K562 (cell line): ENCODE data around the gene GAB2. TPM values are rescaled to one million over a fixed set of nuclear protein-coding genes. Genes with fewer than 3 reads are reported as not detected.
A peak's percentile ranks its signal among the peaks of the same experiment; 100 is the strongest.

Experiments used
- ARID3B ChIP-seq: fragments of 250-450 bp; sonication (Bioruptor Pico); IDR thresholded peaks from 2 replicates; pipeline ENCODE4 v1.4.0; 2020; ENCODE audit warnings: borderline replicate concordance
- FIP1L1 ChIP-seq: fragments of 200-400 bp; formaldehyde crosslinking; IDR thresholded peaks from 2 replicates; pipeline ENCODE4 v1.6.1; 2018; ENCODE audit warnings: mild to moderate bottlenecking, low read depth, low read length; ENCODE audit not compliant: poor library complexity, severe bottlenecking
- ILK ChIP-seq: fragments of 450-650 bp; IDR thresholded peaks from 2 replicates; pipeline ENCODE4 v1.6.1; 2016; ENCODE audit warnings: missing genetic modification characterization, low read depth, mild to moderate bottlenecking, missing compliant biosample characterization, moderate library complexity, borderline replicate concordance
- KDM4B ChIP-seq, 2 experiments: fragments of 450-650 bp in 1 of 2; sonication (generic) in 1 of 2; IDR thresholded peaks; 2 replicates each; pipeline ENCODE4 v1.6.1; 2016 to 2017; ENCODE audit warnings: borderline replicate concordance in 2 of 2, antibody characterized with exemption in 1 of 2, low read depth in 1 of 2, mild to moderate bottlenecking in 1 of 2
- MXI1 ChIP-seq: IDR thresholded peaks from 2 replicates; pipeline ENCODE4 v1.6.1; 2011; ENCODE audit warnings: low read depth, mild to moderate bottlenecking, improper control_type of control experiment, low read length
- NFE2 ChIP-seq: IDR thresholded peaks from 2 replicates; pipeline ENCODE4 v1.6.1; 2014; ENCODE audit warnings: antibody characterized with exemption, low read depth
- PATZ1 ChIP-seq: fragments of 250-450 bp; sonication (Bioruptor Pico); IDR thresholded peaks from 2 replicates; pipeline ENCODE4 v1.5.0; 2020; ENCODE audit warnings: mild to moderate bottlenecking, borderline replicate concordance
- PML ChIP-seq: IDR thresholded peaks from 2 replicates; pipeline ENCODE4 v1.6.1; 2012; ENCODE audit warnings: low read length, inconsistent platforms
- RBBP5 ChIP-seq: fragments of 200-600 bp; sonication (generic); IDR thresholded peaks from 2 replicates; pipeline ENCODE4 v1.6.1; 2012; ENCODE audit warnings: borderline replicate concordance, mild to moderate bottlenecking, low read length, control low read depth, inconsistent platforms; ENCODE audit not compliant: insufficient read depth, poor library complexity, severe bottlenecking
- SNIP1 ChIP-seq: fragments of 450-650 bp; IDR thresholded peaks from 2 replicates; pipeline ENCODE4 v1.7.1; 2017; ENCODE audit warnings: low read depth, mild to moderate bottlenecking
- U2AF1 ChIP-seq: fragments of 200-400 bp; formaldehyde crosslinking; optimal IDR thresholded peaks from 2 replicates; pipeline ENCODE3; 2017; ENCODE audit warnings: mild to moderate bottlenecking, low read depth, low read length, moderate library complexity
- ZNF589 ChIP-seq: fragments of 200-800 bp; sonication (Bioruptor generic); IDR thresholded peaks from 2 replicates; pipeline ENCODE4 v1.6.1; 2016; ENCODE audit warnings: low read depth, missing genetic modification characterization, missing compliant biosample characterization
- ZNF766 ChIP-seq: fragments of 200-800 bp; sonication (Bioruptor generic); conservative IDR thresholded peaks from 2 replicates; pipeline ENCODE4 v1.6.1; 2016; ENCODE audit warnings: missing genetic modification characterization, missing compliant biosample characterization
- polyA plus RNA-seq, 8 experiments: library from polyadenylated mRNA; depleted of rRNA in 4 of 8; stranded (reverse) in 5 of 8; unstranded in 3 of 8; fragments of >200 nt; fragmentation: Nextera tagmentation in 2 of 8; fragmentation: Illumina TruSeq in 1 of 8; extraction: Ambion mirVana in 2 of 8; extraction: Trizol in 1 of 8; gene quantifications; 2 replicates each; pipeline versions ENCODE4 v1.2.1 to v1.2.3, GENCODE V29; 2011 to 2014; ENCODE audit warnings: inconsistent platforms in 1 of 8, missing spikeins in 1 of 8
- total RNA-seq, 7 experiments: library from RNA; depleted of rRNA in 6 of 7; stranded (reverse); fragments of >200 nt in 6 of 7; fragmentation: Illumina TruSeq in 2 of 7; extraction: Trizol in 2 of 7; gene quantifications; 2 replicates each; pipeline versions ENCODE4 v1.2.1 to v1.2.3, GENCODE V29; 2011 to 2021; ENCODE audit warnings: low replicate concordance in 1 of 7
- TF ChIP-seq, protein P1 (sequence below), 3 experiments: fragments of 200-800 bp in 1 of 3; fragments of 250-450 bp in 1 of 3; fragments of 450-650 bp in 1 of 3; sonication (Bioruptor Pico) in 1 of 3; sonication (Bioruptor generic) in 1 of 3; formaldehyde crosslinking in 1 of 3; IDR thresholded peaks; 2 replicates each; pipeline versions ENCODE4 v1.6.1 to v1.8.0; 2016 to 2022; ENCODE audit warnings: mild to moderate bottlenecking in 2 of 3, missing genetic modification characterization in 2 of 3, missing compliant biosample characterization in 1 of 3, moderate library complexity in 1 of 3
- TF ChIP-seq, protein P2 (sequence below): sonication (generic); formaldehyde crosslinking; IDR thresholded peaks from 2 replicates; pipeline ENCODE4 v1.8.0; 2022; ENCODE audit warnings: mild to moderate bottlenecking, low read depth, missing genetic modification reagents

The GAB2 gene
- total and polyA plus RNA-seq, 9 of the 15 experiments (the other 6 are each of a cell fraction or from before 2014, with no cell fraction given), result 2.3 to 35.2 (median 16.1) TPM

DNA sequence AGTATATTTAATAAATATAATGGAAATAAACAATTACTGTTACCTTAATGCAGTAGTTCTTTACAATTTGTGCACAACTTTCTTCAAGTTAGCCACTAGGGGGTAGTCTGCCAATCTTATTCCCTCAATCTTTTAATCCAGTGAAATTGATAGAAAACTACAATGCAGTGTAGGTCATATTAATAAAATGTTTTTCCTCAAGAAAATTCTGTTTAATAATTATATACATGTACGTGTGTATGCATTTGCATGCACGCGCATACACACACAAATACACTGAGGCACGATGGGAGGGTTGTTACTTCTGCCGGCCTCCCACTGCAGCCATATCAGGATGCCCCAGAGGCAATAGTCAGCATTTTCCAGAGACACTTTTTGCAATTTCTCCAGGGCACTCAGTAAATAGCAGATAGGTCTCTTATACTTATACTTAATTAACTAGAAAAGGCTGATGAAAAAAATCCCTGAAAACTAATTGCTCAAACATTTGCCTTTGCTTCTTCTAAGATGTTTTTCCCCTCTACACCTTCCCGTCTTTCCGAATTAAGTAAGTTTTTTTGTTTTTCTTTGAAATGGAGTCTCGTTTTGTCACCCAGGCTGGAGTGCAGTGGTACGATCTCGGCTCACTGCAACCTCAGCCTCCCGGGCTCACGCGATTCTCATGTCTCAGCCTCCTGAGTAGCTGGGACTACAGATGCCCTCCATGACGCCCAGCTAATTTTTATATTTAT is 3.1 kb downstream of the GAB2 start (continued):
- TF ChIP-seq ZNF766 (CRISPR knock-in tag) (no peak; the same call in 1 of the 2 replicates), MXI1 (no peak), NFE2 (peak; percentile 65; the same call in 1 of the 2 replicates), FIP1L1 (no peak), RBBP5 (no peak), SNIP1 (no peak), ARID3B (CRISPR knock-in tag) (no peak), PML (no peak), KDM4B (IDR thresholded peaks at IDR 0.05; ENCODE audit: borderline replicate concordance in 2 of 2, low read depth in 1 of 2) (no peak), ZNF589 (CRISPR knock-in tag) (no peak), ILK (no peak), PATZ1 (CRISPR knock-in tag) (no peak), U2AF1 (no peak)
- TF ChIP-seq, protein P1, sequence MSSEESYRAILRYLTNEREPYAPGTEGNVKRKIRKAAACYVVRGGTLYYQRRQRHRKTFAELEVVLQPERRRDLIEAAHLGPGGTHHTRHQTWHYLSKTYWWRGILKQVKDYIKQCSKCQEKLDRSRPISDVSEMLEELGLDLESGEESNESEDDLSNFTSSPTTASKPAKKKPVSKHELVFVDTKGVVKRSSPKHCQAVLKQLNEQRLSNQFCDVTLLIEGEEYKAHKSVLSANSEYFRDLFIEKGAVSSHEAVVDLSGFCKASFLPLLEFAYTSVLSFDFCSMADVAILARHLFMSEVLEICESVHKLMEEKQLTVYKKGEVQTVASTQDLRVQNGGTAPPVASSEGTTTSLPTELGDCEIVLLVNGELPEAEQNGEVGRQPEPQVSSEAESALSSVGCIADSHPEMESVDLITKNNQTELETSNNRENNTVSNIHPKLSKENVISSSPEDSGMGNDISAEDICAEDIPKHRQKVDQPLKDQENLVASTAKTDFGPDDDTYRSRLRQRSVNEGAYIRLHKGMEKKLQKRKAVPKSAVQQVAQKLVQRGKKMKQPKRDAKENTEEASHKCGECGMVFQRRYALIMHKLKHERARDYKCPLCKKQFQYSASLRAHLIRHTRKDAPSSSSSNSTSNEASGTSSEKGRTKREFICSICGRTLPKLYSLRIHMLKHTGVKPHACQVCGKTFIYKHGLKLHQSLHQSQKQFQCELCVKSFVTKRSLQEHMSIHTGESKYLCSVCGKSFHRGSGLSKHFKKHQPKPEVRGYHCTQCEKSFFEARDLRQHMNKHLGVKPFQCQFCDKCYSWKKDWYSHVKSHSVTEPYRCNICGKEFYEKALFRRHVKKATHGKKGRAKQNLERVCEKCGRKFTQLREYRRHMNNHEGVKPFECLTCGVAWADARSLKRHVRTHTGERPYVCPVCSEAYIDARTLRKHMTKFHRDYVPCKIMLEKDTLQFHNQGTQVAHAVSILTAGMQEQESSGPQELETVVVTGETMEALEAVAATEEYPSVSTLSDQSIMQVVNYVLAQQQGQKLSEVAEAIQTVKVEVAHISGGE (CRISPR knock-in tag; IDR thresholded peaks at IDR 0.05), result no peak
- TF ChIP-seq, protein P2, sequence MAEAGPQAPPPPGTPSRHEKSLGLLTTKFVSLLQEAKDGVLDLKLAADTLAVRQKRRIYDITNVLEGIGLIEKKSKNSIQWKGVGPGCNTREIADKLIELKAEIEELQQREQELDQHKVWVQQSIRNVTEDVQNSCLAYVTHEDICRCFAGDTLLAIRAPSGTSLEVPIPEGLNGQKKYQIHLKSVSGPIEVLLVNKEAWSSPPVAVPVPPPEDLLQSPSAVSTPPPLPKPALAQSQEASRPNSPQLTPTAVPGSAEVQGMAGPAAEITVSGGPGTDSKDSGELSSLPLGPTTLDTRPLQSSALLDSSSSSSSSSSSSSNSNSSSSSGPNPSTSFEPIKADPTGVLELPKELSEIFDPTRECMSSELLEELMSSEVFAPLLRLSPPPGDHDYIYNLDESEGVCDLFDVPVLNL (CRISPR knock-in tag), result no peak
